HEK293 (cell line): Measurements from ENCODE around the gene HDGF.

ENCODE experiments used
- ATF2 ChIP-seq: fragments of 450-650 bp; formaldehyde crosslinking; IDR thresholded peaks from 2 replicates; pipeline ENCODE4 v1.5.1; 2016; ENCODE audit warnings: missing biosample characterization, missing genetic modification characterization, low read depth
- MYNN ChIP-seq: fragments of 450-650 bp; formaldehyde crosslinking; IDR thresholded peaks from 2 replicates; pipeline ENCODE4 v1.5.1; 2016; ENCODE audit warnings: missing biosample characterization, missing genetic modification characterization, borderline replicate concordance
- RBAK ChIP-seq: fragments of 450-650 bp; formaldehyde crosslinking; IDR thresholded peaks from 2 replicates; pipeline ENCODE4 v1.5.1; 2016; ENCODE audit warnings: missing biosample characterization, missing genetic modification characterization
- ZFP37 ChIP-seq: fragments of 450-650 bp; formaldehyde crosslinking; IDR thresholded peaks from 2 replicates; pipeline ENCODE4 v1.5.1; 2016; ENCODE audit warnings: missing biosample characterization, missing genetic modification characterization
- ZNF513 ChIP-seq: fragments of 450-650 bp; IDR thresholded peaks from 2 replicates; pipeline ENCODE4 v1.5.1; 2018; ENCODE audit warnings: missing biosample characterization, missing genetic modification characterization
- ZNF530 ChIP-seq: fragments of 450-650 bp; formaldehyde crosslinking; IDR thresholded peaks from 2 replicates; pipeline ENCODE4 v1.5.1; 2016; ENCODE audit warnings: low read depth, missing biosample characterization, missing genetic modification characterization
- ZNF791 ChIP-seq: fragments of 450-650 bp; formaldehyde crosslinking; IDR thresholded peaks from 2 replicates; pipeline ENCODE4 v1.5.1; 2016; ENCODE audit warnings: missing biosample characterization, missing genetic modification characterization
- TF ChIP-seq, protein P1 (sequence below): fragments of 450-650 bp; formaldehyde crosslinking; conservative IDR thresholded peaks from 2 replicates; pipeline ENCODE4 v1.5.1; 2016; ENCODE audit warnings: low read depth, missing biosample characterization, missing genetic modification characterization

DNA sequence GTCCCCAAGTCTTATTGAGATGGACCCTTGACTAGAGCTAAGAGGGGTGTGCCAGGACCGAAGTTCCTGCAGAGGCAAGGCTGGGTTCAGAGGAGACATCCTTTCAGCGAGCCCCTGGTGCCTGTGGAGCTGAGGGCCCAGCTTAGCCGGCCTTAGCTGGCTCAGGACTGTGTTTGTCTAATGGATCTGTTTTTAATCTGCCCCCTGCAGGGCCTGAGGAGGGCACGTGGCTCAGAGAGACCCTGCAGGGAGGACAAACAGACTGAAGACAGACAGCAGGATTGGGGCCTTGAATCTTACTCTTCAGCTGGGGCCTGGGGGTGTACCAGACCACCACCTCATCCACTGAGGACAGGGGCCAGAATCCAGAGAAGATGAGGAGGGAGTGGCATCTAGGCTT, 47.7 kb downstream of the HDGF start:
- TF ChIP-seq MYNN (tag by site-specific recombination) (no peak), RBAK (no peak), ZFP37 (tag by site-specific recombination) (no peak), ZNF513 (tag by site-specific recombination) (no peak), ZNF530 (no peak), ZNF791 (tag by site-specific recombination) (no peak), ATF2 (no peak)
- TF ChIP-seq, protein P1, sequence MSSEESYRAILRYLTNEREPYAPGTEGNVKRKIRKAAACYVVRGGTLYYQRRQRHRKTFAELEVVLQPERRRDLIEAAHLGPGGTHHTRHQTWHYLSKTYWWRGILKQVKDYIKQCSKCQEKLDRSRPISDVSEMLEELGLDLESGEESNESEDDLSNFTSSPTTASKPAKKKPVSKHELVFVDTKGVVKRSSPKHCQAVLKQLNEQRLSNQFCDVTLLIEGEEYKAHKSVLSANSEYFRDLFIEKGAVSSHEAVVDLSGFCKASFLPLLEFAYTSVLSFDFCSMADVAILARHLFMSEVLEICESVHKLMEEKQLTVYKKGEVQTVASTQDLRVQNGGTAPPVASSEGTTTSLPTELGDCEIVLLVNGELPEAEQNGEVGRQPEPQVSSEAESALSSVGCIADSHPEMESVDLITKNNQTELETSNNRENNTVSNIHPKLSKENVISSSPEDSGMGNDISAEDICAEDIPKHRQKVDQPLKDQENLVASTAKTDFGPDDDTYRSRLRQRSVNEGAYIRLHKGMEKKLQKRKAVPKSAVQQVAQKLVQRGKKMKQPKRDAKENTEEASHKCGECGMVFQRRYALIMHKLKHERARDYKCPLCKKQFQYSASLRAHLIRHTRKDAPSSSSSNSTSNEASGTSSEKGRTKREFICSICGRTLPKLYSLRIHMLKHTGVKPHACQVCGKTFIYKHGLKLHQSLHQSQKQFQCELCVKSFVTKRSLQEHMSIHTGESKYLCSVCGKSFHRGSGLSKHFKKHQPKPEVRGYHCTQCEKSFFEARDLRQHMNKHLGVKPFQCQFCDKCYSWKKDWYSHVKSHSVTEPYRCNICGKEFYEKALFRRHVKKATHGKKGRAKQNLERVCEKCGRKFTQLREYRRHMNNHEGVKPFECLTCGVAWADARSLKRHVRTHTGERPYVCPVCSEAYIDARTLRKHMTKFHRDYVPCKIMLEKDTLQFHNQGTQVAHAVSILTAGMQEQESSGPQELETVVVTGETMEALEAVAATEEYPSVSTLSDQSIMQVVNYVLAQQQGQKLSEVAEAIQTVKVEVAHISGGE (tag by site-specific recombination), result no peak
